Lower lobe of right lung (tissue), 2 donors: ENCODE measurements around the gene BTC. TPM values are rescaled to one million over a fixed set of nuclear protein-coding genes. Genes with fewer than 3 reads are reported as not detected.
"Not testable (repeated sequence)": the region's sequence is repeated elsewhere in the genome, so short reads cannot be mapped to it uniquely, and the experiment has no call there.

Experiments used
- ATAC-seq, 2 donors: fragments of 200-7000 bp; cut with Tn5 transposase; one replicate each; pipeline ENCODE4 v1.9.1; 2020 to 2022; ENCODE audit warnings: mild to moderate bottlenecking in 2 of 2, moderate library complexity in 2 of 2
- DNase-seq: peaks from one replicate; pipeline ENCODE4 v3.0.0-alpha.2; 2020
- H3K27ac ChIP-seq: fragments of 200-600 bp; one replicate; pipeline ENCODE4 v1.8.0; 2022
- H3K27me3 ChIP-seq: fragments of 200-600 bp; one replicate; pipeline ENCODE4 v1.8.0; 2022; ENCODE audit warnings: low read depth
- H3K36me3 ChIP-seq: fragments of 200-600 bp; one replicate; pipeline ENCODE4 v1.8.0; 2022; ENCODE audit warnings: mild to moderate bottlenecking
- H3K4me1 ChIP-seq: fragments of 200-600 bp; one replicate; pipeline ENCODE4 v1.8.0; 2022
- H3K4me3 ChIP-seq: fragments of 200-600 bp; one replicate; pipeline ENCODE4 v1.8.0; 2022; ENCODE audit warnings: mild to moderate bottlenecking
- H3K9me3 ChIP-seq: fragments of 200-600 bp; one replicate; pipeline ENCODE4 v1.8.0; 2022
- CTCF ChIP-seq: fragments of 200-600 bp; IDR thresholded peaks from one replicate; pipeline ENCODE4 v1.8.0; 2022; ENCODE audit warnings: antibody characterized with exemption, mild to moderate bottlenecking
- intact Hi-C: fragments of 100-400 bp; cut with DNase I; formaldehyde crosslinking; loops from one replicate; pipeline ENCODE4 v1.11.0; 2022
- total RNA-seq: library from RNA; stranded (reverse); fragmentation: NEBNext Ultra II Directional; extraction: Animal tissue kit (Norgen Biotek cat#: 25700); gene quantifications from one replicate; pipeline ENCODE4 v1.2.1, GENCODE V29; 2021
- donor health status: DM: no; HTN: yes; CAD: no; lungs with severe emphysema.

Gene BTC
- total RNA-seq, 1 donor from 2014 or later, result 2.9 TPM

- no peaks in the 10 kb centered on the region for H3K36me3 ChIP-seq
- H3K4me1 ChIP-seq, result no peaks in the 10 kb centered on the region
- DNase-seq (no peak), ATAC-seq (no peak)
- H3K27ac ChIP-seq, result no peak overlapping the region
- intact Hi-C loops, result no loop called here
- no peaks in the 10 kb centered on the region for H3K27me3 ChIP-seq
- no peaks in the 10 kb centered on the region for H3K9me3 ChIP-seq
- H3K4me3 ChIP-seq, result no peak overlapping the region
- no peak for TF ChIP-seq CTCF
Measured at GRCh38 chr4:74733756-74734155, 60.6 kb downstream of the BTC start.

- TF ChIP-seq CTCF, result no peak
- intact Hi-C loops, result no loop called here
- no peaks in the 10 kb centered on the region for H3K36me3 ChIP-seq
- no peak overlapping the region for H3K27ac ChIP-seq
- no peaks in the 10 kb centered on the region for H3K4me1 ChIP-seq
- H3K9me3 ChIP-seq, result no peaks in the 10 kb centered on the region
- ATAC-seq (no peak), DNase-seq (no peak)
- no peaks in the 10 kb centered on the region for H3K27me3 ChIP-seq
- H3K4me3 ChIP-seq, result no peak overlapping the region
Measured at GRCh38 chr4:74724979-74725378, 69.3 kb downstream of the BTC start.

- no peak for TF ChIP-seq CTCF
- Histone ChIP-seq H3K9me3 (peaks cover 6% of the 10 kb centered on the region), H3K27me3 (no peaks in the 10 kb centered on the region), H3K27ac (no peak overlapping the region), H3K4me1 (no peaks in the 10 kb centered on the region), H3K36me3 (no peaks in the 10 kb centered on the region), H3K4me3 (no peak overlapping the region)
- intact Hi-C loops, result no loop called here
- no peak for DNase-seq
- ATAC-seq, result no peak
Measured at GRCh38 chr4:74716436-74716765, 77.9 kb downstream of the BTC start.

- Histone ChIP-seq H3K36me3 (no peaks in the 10 kb centered on the region), H3K4me3 (no peak overlapping the region), H3K9me3 (peaks cover 6% of the 10 kb centered on the region), H3K4me1 (no peaks in the 10 kb centered on the region), H3K27me3 (no peaks in the 10 kb centered on the region), H3K27ac (no peak overlapping the region)
- intact Hi-C loops, result no loop called here
- TF ChIP-seq CTCF, result no peak
- DNase-seq (no peak), ATAC-seq (peak in 1 of 2 donors; percentile 54)
Measured at GRCh38 chr4:74715706-74716435, 78.5 kb downstream of the BTC start.

- intact Hi-C loops, result no loop called here
- H3K4me1 ChIP-seq, result no peaks in the 10 kb centered on the region
- no peaks in the 10 kb centered on the region for H3K27me3 ChIP-seq
- H3K27ac ChIP-seq, result no peak overlapping the region
- no peak for DNase-seq
- peaks cover 6% of the 10 kb centered on the region for H3K9me3 ChIP-seq
- H3K36me3 ChIP-seq, result no peaks in the 10 kb centered on the region
- no peak for ATAC-seq
- TF ChIP-seq CTCF, result no peak
- H3K4me3 ChIP-seq, result no peak overlapping the region
Measured at GRCh38 chr4:74714611-74715130, 79.7 kb downstream of the BTC start.

- ATAC-seq, H3K27me3 ChIP-seq, H3K27ac ChIP-seq, intact Hi-C loops, H3K36me3 ChIP-seq, H3K4me1 ChIP-seq, H3K4me3 ChIP-seq, H3K9me3 ChIP-seq, DNase-seq: not testable (repeated sequence)
Measured at GRCh38 chr4:74708135-74708534, 86.2 kb downstream of the BTC start.

Other genes starting within 250 kb of the BTC start
- gene PARM1, start 138.6 kb upstream of the BTC start, total RNA-seq, result 64.1 TPM